ENCODE data around the gene MYO1B. TPM values are rescaled to one million over a fixed set of nuclear protein-coding genes. Genes with fewer than 3 reads are reported as not detected.

Gene MYO1B
- total and polyA plus RNA-seq, 10 of the 15 experiments (the other 5 are each of a cell fraction or from before 2014, with no cell fraction given), result 0.10 to 4.2 (median 1.6) TPM

DNA sequence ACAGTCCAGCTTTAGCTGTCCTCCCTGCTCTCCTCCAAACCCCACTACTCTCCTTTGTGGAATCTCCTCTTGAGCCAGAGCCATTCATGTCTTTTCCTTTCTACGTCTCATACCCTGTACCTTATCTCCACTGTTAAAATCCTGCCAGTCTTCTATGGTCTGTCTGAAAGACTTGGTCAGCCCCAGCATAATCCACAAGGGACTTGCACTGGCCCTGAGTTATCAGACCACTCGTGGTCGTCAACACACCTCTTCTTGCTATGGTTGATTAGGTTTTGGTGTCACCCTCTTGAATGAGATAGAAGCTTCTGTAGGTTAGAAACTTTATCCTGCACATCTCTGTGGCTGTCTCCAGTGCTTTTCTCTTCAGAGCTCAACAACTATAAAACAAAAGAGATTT is 56.8 kb downstream of the MYO1B start (continued):
- no peak for TF ChIP-seq SIN3A (IDR thresholded peaks at IDR 0.05; ENCODE audit: low read depth, low read length)
- no peak for TF ChIP-seq TCF12 (IDR thresholded peaks at IDR 0.05; ENCODE audit: low read depth, low read length)
- no peak for TF ChIP-seq SIX5 (IDR thresholded peaks at IDR 0.05; ENCODE audit: low read depth, low read length, severe bottlenecking)
- TF ChIP-seq JUND (IDR thresholded peaks at IDR 0.05; ENCODE audit: low read depth, low read length), result no peak

DNA sequence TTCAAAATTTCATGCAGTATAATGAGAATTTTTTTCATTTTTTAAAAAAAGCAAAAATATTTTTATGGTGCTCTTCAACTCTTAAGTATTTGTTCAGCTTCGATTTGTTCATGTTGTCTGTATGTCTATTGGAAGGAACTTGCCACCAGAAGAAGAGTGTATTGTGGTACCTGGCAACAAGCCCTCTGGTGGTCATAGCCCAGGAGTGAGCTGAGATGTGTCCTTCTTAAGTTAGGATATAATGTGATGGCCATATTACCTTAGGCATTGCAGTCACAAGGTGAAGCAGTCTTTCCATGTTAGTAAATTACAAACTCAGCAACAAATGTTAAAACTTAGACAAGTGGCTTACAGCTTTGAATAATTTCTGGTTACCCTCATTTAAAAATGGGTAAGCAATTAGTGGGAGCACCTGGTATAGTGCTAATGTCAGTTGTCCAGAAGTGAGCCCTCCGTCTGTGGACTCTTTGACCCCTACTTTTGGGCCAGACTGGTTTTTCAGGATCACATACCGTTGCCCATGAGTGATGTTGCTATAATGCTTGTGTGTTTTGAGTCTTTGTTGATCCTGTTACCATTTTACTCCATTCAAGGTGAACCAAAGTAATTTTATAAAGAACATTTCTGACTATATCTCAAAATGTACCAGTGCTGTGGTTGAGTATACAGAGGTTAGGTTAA is 57.4 kb downstream of the MYO1B start:
- ATAC-seq, result peak; percentile 82
- SMC1A ChIA-PET (ENCODE audit: uncharacterized antibody, unreplicated experiment), result interaction anchor here (1.2 to 1.5 kb wide), 2 partner anchors 13 to 138 kb away, joined by 4 to 5 read pairs; no protein-coding TSS in a partner anchor
- no peaks in the 10 kb centered on the region for H3K79me2 ChIP-seq (ENCODE audit: control insufficient read depth, insufficient read depth, low read length)
- H4K20me1 ChIP-seq (ENCODE audit: control insufficient read depth, insufficient read depth), result no peaks in the 10 kb centered on the region
- no peak overlapping the region for H2AFZ ChIP-seq (ENCODE audit: control insufficient read depth, low read depth, low read length)
- no peak overlapping the region for H3K9ac ChIP-seq (ENCODE audit: control insufficient read depth, insufficient read depth, low read length)
- POLR2A ChIA-PET, result no interaction called here
- peak; percentile 7 for FAIRE-seq
- no peak for TF ChIP-seq ZBED1 (IDR thresholded peaks at IDR 0.05; ENCODE audit: borderline replicate concordance)
- no peak for TF ChIP-seq EED (IDR thresholded peaks at IDR 0.05; ENCODE audit: low read depth)
- TF ChIP-seq, protein P1, sequence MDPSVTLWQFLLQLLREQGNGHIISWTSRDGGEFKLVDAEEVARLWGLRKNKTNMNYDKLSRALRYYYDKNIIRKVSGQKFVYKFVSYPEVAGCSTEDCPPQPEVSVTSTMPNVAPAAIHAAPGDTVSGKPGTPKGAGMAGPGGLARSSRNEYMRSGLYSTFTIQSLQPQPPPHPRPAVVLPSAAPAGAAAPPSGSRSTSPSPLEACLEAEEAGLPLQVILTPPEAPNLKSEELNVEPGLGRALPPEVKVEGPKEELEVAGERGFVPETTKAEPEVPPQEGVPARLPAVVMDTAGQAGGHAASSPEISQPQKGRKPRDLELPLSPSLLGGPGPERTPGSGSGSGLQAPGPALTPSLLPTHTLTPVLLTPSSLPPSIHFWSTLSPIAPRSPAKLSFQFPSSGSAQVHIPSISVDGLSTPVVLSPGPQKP (IDR thresholded peaks at IDR 0.05; ENCODE audit: low read depth, low read length), result no peak
- TF ChIP-seq SMC3 (IDR thresholded peaks at IDR 0.05; ENCODE audit: borderline replicate concordance, low read length), result peak; percentile 40; the same call in 1 of the 2 replicates
- TF ChIP-seq WRNIP1 (IDR thresholded peaks at IDR 0.05; ENCODE audit: borderline replicate concordance, low read depth, low read length), result no peak
- TF ChIP-seq RAD21 (IDR thresholded peaks at IDR 0.05; ENCODE audit: insufficient read depth, low read depth, low read length), result peak; percentile 37
- TF ChIP-seq, protein P2, sequence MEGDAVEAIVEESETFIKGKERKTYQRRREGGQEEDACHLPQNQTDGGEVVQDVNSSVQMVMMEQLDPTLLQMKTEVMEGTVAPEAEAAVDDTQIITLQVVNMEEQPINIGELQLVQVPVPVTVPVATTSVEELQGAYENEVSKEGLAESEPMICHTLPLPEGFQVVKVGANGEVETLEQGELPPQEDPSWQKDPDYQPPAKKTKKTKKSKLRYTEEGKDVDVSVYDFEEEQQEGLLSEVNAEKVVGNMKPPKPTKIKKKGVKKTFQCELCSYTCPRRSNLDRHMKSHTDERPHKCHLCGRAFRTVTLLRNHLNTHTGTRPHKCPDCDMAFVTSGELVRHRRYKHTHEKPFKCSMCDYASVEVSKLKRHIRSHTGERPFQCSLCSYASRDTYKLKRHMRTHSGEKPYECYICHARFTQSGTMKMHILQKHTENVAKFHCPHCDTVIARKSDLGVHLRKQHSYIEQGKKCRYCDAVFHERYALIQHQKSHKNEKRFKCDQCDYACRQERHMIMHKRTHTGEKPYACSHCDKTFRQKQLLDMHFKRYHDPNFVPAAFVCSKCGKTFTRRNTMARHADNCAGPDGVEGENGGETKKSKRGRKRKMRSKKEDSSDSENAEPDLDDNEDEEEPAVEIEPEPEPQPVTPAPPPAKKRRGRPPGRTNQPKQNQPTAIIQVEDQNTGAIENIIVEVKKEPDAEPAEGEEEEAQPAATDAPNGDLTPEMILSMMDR (IDR thresholded peaks at IDR 0.05 in 2 of 3, conservative IDR thresholded peaks at IDR 0.05 in 1 of 3; ENCODE audit: control insufficient read depth in 2 of 3, extremely low read depth in 1 of 3, insufficient read depth in 1 of 3, low read depth in 3 of 3, low read length in 3 of 3), result peak; percentile 24 to 47 (median 38)
- in situ Hi-C loops (cut with MboI), result no loop called here
- H3K36me3 ChIP-seq (ENCODE audit: control insufficient read depth in 2 of 2, insufficient read depth in 2 of 2, low read length in 1 of 2), result no peaks in the 10 kb centered on the region
- no peaks in the 10 kb centered on the region for H3K9me3 ChIP-seq (replicated peaks; ENCODE audit: control insufficient read depth, insufficient read depth, low read length)
- intact Hi-C loops (cut with micrococcal nuclease; ENCODE audit: unreplicated experiment), result loop anchor here (1.0 to 10.0 kb wide), 2 partner anchors 137 to 248 kb away; no protein-coding TSS in a partner anchor
- no peak overlapping the region for H3K27ac ChIP-seq (ENCODE audit: control insufficient read depth, insufficient read depth)
- no peak overlapping the region for H3K4me2 ChIP-seq (ENCODE audit: control insufficient read depth, insufficient read depth)
- CTCF ChIA-PET, result interaction anchor here (0.7 to 2.1 kb wide), 6 partner anchors 46 to 250 kb away, joined by 3 to 9 read pairs (median 3); no protein-coding TSS in a partner anchor
- peaks cover 0 to 3% of the 10 kb centered on the region in 2 experiments; a peak in 1 of 4 replicates for H3K27me3 ChIP-seq (replicated peaks in 1 of 2; ENCODE audit: control insufficient read depth in 2 of 2, insufficient read depth in 2 of 2, low read length in 1 of 2)
- no peak for DNase-seq (ENCODE audit: low read depth, low spot score)
- RAD21 ChIA-PET (ENCODE audit: unreplicated experiment), result no interaction called here
- 26% methylated on average over 3 of the region's 3 CpGs for WGBS (ENCODE audit: insufficient coverage, insufficient replicate concordance, low lambda C conversion rate, missing lambda C conversion rate)
- no peaks in the 10 kb centered on the region for H3K4me1 ChIP-seq (ENCODE audit: control insufficient read depth, insufficient read depth, low read length)
- no TSS peak for BruUV-seq (replicated peaks)
- no peak overlapping the region for H3K4me3 ChIP-seq

All from GM12878 (cell line).